ENCODE data around the gene AZGP1.

GRCh38 chr7:100022621-100023020 lies 46.8 kb upstream of the AZGP1 start:
- TF ChIP-seq POLR2AphosphoS5 (IDR thresholded peaks at IDR 0.05; ENCODE audit: low read depth, low read length), result no peak; the same call in 1 of the 2 replicates
- TF ChIP-seq POLR2A (IDR thresholded peaks at IDR 0.05; ENCODE audit: low read depth, low read length), result no peak
- no peak for TF ChIP-seq TAF1 (IDR thresholded peaks at IDR 0.05; ENCODE audit: low read depth, low read length)
- no peak for TF ChIP-seq SPI1 (IDR thresholded peaks at IDR 0.05; ENCODE audit: low read depth, low read length)

All from GM12891 (cell line).